Heart left ventricle (tissue), 16 donors: ENCODE measurements around the gene LEP. TPM values are rescaled to one million over a fixed set of nuclear protein-coding genes. Genes with fewer than 3 reads are reported as not detected.

Experiments used
- ATAC-seq, 4 donors: fragments of 200-7000 bp; cut with Tn5 transposase; one replicate each; pipeline ENCODE4 v1.9.1; 2020 to 2022; ENCODE audit warnings: moderate library complexity in 4 of 4, mild to moderate bottlenecking in 3 of 4, moderate number of reproducible peaks in 1 of 4
- DNase-seq, 5 donors: peaks; one replicate each; pipeline ENCODE4 v3.0.0-alpha.2; 2020
- H3K27ac ChIP-seq, 12 donors: fragments of 200-600 bp; sonication (generic) in 4 of 12; one replicate each; pipeline versions ENCODE4 v1.5.0 to v1.8.0; 2016 to 2022; ENCODE audit warnings: mild to moderate bottlenecking in 2 of 12
- H3K27me3 ChIP-seq, 9 donors: fragments of 200-600 bp; sonication (generic) in 2 of 9; one replicate each; pipeline versions ENCODE4 v1.5.1 to v1.8.0; 2016 to 2022; ENCODE audit warnings: mild to moderate bottlenecking in 3 of 9
- H3K36me3 ChIP-seq, 9 donors: fragments of 200-600 bp; sonication (generic) in 2 of 9; one replicate each; pipeline versions ENCODE4 v1.5.0 to v1.8.0; 2018 to 2022; ENCODE audit warnings: mild to moderate bottlenecking in 2 of 9
- H3K4me1 ChIP-seq, 12 donors: fragments of 200-600 bp; sonication (generic) in 4 of 12; one replicate each; pipeline versions ENCODE4 v1.5.0 to v1.8.0; 2016 to 2022; ENCODE audit warnings: mild to moderate bottlenecking in 3 of 12
- H3K4me3 ChIP-seq, 12 donors: fragments of 200-600 bp; sonication (generic) in 4 of 12; one replicate each; pipeline versions ENCODE4 v1.5.0 to v1.8.0; 2017 to 2022; ENCODE audit warnings: mild to moderate bottlenecking in 9 of 12, moderate library complexity in 4 of 12
- H3K9me3 ChIP-seq, 12 donors: fragments of 200-600 bp; sonication (generic) in 4 of 12; one replicate each; pipeline versions ENCODE4 v1.5.0 to v1.8.0; 2016 to 2022; ENCODE audit warnings: mild to moderate bottlenecking in 1 of 12
- POLR2A ChIP-seq, 2 donors: fragments of 450-650 bp; IDR thresholded peaks; one replicate each; pipeline ENCODE4 v1.6.1; 2017; ENCODE audit warnings: antibody characterized with exemption in 2 of 2, mild to moderate bottlenecking in 2 of 2, moderate library complexity in 2 of 2
- whole genome bisulfite sequencing, 4 donors: extraction: QIAGEN DNeasy Blood & Tissue Kit in 2 of 4; methylation state at CpG; one replicate each; pipeline versions ENCODE4 v1.1.5 to v1.1.7; 2013 to 2018; 5-methylcytosine and 5-hydroxymethylcytosine counted together
- intact Hi-C, 10 donors: fragments of 100-400 bp; cut with DNase I; formaldehyde crosslinking; loops; one replicate each; pipeline versions ENCODE4 v1.11.1 to v1.14.2; 2022
- polyA plus RNA-seq, 2 donors: library from polyadenylated mRNA; stranded (reverse); fragments of 200-250 nt; gene quantifications; one replicate each; pipeline ENCODE4 v1.2.3, GENCODE V29; 2013
- total RNA-seq, 9 donors: library from RNA; depleted of rRNA in 2 of 9; stranded (reverse); fragments of >200 nt in 2 of 9; fragmentation: NEBNext Ultra II Directional in 3 of 9; extraction: Animal tissue kit (Norgen Biotek cat#: 25700) in 3 of 9; gene quantifications; one replicate each; pipeline versions ENCODE4 v1.1.0 to v1.2.4, GENCODE V29; 2016 to 2023
- TF ChIP-seq, protein P1 (sequence below), 12 donors: fragments of 200-600 bp; sonication (generic) in 4 of 12; IDR thresholded peaks; one replicate each; pipeline versions ENCODE4 v1.5.0 to v1.8.0; 2018 to 2022; ENCODE audit warnings: antibody characterized with exemption in 12 of 12, mild to moderate bottlenecking in 5 of 12
- donor health status: ischemic (EF 13 %, LVEDD 7.1; RV severe dilation, severe dysfunction).
- donor health status: healthy with polysubstance abuse.
- donor health status: DM: no; HTN: yes; CAD: no.
- donor health status: DM: no; HTN: no; CAD: no.
- donor health status: ischemic (EF 25% LVEDD 6.9; RV normal size, moderate dysfunction).
- donor health status: ischemic (EF 25% LVEDD 5.7; RV mildly dilated, moderate dysfunction).
- donor health status: healthy.
- donor health status: DM: yes; HTN: yes; CAD: no.
- donor health status: ischemic (EF 35%, LVEDD 5.7; RV mildly dilated, moderate dysfunction).
- donor health status: nonischemic (EF 11% LVEDD 7.7; RV severe dilation, severe dysfunction).
- donor health status: DM: yes; HTN: yes; CAD: no.
- donor health status: PGD.
- donor health status: ischemic (EF 29% LVEDD 5.4; RV normal size, mild dysfunction).
- donor health status: nonischemic (EF 23%, LVEDD 6.1; RV moderate dilation, normal function).

The LEP gene
- total and polyA plus RNA-seq, 11 donors = 0.12 to 8.4 (median 0.36) TPM; not detected in 3

DNA sequence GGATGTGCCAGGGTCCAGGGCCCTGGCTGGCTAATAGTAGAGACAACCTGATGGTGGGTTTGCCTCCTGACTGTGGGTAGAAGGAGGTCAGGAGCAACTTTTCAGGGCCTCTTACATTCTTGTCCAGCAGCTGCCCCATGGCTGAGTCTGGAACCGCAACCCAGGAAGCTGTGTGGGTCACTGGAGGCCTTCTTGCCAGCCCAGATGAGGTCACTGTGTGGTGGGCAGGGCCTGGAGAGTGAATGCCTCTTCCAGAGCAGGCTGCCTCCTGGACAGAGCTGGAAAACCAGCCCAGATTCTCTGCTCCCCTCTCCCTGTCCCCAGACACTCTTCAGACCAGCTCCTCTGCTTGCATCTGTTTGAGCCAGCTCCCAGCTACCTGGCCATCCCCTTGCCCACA, 43.5 kb upstream of the LEP start:
- TF ChIP-seq, protein P1, sequence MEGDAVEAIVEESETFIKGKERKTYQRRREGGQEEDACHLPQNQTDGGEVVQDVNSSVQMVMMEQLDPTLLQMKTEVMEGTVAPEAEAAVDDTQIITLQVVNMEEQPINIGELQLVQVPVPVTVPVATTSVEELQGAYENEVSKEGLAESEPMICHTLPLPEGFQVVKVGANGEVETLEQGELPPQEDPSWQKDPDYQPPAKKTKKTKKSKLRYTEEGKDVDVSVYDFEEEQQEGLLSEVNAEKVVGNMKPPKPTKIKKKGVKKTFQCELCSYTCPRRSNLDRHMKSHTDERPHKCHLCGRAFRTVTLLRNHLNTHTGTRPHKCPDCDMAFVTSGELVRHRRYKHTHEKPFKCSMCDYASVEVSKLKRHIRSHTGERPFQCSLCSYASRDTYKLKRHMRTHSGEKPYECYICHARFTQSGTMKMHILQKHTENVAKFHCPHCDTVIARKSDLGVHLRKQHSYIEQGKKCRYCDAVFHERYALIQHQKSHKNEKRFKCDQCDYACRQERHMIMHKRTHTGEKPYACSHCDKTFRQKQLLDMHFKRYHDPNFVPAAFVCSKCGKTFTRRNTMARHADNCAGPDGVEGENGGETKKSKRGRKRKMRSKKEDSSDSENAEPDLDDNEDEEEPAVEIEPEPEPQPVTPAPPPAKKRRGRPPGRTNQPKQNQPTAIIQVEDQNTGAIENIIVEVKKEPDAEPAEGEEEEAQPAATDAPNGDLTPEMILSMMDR (IDR thresholded peaks at IDR 0.05) = no peak
- TF ChIP-seq POLR2A (IDR thresholded peaks at IDR 0.05) = no peak
- Histone ChIP-seq H3K4me3 (no peak overlapping the region), H3K4me1 (peaks cover 0 to 9% (median 4%) of the 10 kb centered on the region in 12 donors), H3K36me3 (no peaks in the 10 kb centered on the region), H3K27ac (no peak overlapping the region), H3K9me3 (peaks cover 0 to 28% (median 16%) of the 10 kb centered on the region in 12 donors), H3K27me3 (peaks cover 7 to 62% (median 23%) of the 10 kb centered on the region in 9 donors)
- 82 to 100% (median 90%) methylated on average over 1 of the region's 1 CpG for WGBS, 4 donors
- intact Hi-C loops = no loop called here
- ATAC-seq (no peak), DNase-seq (no peak)

DNA sequence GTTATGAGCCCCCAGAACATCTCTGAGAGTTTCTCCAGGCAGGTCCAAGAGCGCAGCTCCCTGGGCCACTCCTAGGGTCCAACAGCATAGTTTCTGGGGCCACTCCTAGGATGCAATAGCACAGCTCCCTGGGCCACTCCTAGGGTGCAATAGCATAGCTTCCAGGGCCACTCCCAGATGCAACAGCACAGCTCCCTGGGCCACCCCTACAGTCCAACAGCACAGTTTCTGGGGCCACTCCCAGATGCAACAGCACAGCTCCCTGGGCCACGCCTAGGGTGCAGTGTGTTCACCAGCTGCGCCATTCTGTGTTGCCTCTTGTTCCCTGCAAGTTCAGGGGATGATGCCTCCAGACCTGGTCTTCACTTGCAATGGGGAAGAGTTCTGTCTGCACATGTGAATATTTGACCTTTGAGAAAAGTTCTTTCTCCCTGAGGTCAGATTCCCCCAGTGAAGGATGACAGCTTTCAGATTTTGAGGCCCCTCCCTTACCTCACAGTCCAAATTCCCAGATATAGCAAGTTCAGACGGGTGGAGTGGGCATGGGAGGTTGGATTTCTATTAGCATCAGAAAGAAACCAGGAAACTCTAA, 43.0 kb upstream of the LEP start:
- Histone ChIP-seq H3K4me1 (peaks cover 0 to 13% (median 4%) of the 10 kb centered on the region in 12 donors), H3K27ac (no peak overlapping the region), H3K9me3 (peaks cover 0 to 28% (median 16%) of the 10 kb centered on the region in 12 donors), H3K27me3 (peaks cover 7 to 62% (median 24%) of the 10 kb centered on the region in 9 donors), H3K4me3 (no peak overlapping the region), H3K36me3 (no peaks in the 10 kb centered on the region)
- ATAC-seq (no peak), DNase-seq (no peak)
- 75 to 86% (median 80%) methylated on average over 4 of the region's 4 CpGs for WGBS, 4 donors
- TF ChIP-seq, protein P1 (IDR thresholded peaks at IDR 0.05) = no peak
- no peak for TF ChIP-seq POLR2A (IDR thresholded peaks at IDR 0.05)
- intact Hi-C loops = no loop called here

DNA sequence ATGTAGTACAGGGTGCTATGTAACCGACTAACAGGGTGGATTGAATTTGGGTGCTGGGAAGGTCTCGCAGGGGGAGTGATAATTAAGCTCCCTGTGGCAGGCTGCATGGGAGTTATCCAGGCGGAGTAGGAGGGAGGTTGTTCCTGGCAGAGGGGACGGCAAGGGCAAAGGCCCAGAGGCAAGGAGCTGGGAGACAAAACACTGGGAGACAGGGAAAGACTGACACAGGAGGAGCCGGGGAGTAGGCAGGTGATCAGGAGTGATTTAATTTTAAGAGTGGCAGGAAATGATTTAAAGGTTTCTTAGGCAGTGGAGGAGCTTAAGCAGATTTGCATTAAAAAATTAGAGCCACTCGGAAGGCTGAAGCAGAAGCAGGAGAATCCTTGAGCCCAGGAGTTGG, 40.7 kb upstream of the LEP start:
- intact Hi-C loops = loop anchor here in 6 of 10 donors (5.0 to 10.0 kb wide), 5 partner anchors 63 to 1396 kb away; partner anchors contain the start of gene LRRC4 (in 3 of the 6)
- TF ChIP-seq, protein P1 (IDR thresholded peaks at IDR 0.05) = no peak
- no peak for TF ChIP-seq POLR2A (IDR thresholded peaks at IDR 0.05)
- ATAC-seq (no peak), DNase-seq (no peak)
- Histone ChIP-seq H3K27me3 (peaks cover 7 to 71% (median 24%) of the 10 kb centered on the region in 9 donors), H3K4me3 (no peak overlapping the region), H3K36me3 (no peaks in the 10 kb centered on the region), H3K27ac (no peak overlapping the region), H3K9me3 (peaks cover 0 to 9% (median 2%) of the 10 kb centered on the region in 12 donors), H3K4me1 (peaks cover 0 to 19% (median 5%) of the 10 kb centered on the region in 12 donors)
- WGBS, 4 donors = 77 to 88% (median 79%) methylated on average over 6 of the region's 6 CpGs

DNA sequence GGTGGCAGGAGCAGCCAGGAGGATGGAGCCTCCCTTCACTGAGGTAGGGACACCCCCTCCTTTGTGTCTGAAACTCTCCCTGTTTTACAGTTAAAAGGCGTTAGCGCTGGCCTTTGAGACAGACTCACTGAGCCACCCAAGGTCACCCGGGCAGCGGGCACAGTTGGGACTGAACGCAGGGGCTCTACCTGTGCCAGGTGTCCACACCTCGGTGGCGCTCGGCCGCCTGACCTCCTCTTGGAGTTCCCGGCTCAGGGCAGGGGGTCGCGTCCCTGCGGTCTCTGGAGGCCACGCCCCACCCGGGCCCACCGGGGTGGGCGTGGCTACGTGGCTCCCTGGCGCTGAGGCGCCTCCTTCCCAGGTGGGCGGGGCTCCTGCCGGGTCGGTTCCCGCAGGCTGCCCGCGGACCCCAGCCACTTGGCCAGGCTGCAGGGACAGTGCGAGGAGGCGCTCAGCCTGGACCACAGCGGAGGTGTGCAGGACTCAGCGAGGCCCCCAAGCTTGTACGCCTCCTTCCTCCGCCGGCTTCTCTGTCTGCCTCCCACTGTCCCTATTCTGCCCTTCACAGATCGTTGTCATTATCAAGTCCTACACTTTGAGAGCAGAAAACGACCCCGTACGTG, 39.9 kb upstream of the LEP start:
- DNase-seq = no peak
- Histone ChIP-seq H3K4me1 (peaks cover 0 to 19% (median 5%) of the 10 kb centered on the region in 12 donors), H3K36me3 (no peaks in the 10 kb centered on the region), H3K27ac (no peak overlapping the region), H3K9me3 (peaks cover 0 to 1% (median 0%) of the 10 kb centered on the region in 12 donors), H3K4me3 (peak overlapping the region in 6 of 12 donors; percentile 1 to 34 (median 14)), H3K27me3 (peaks cover 7 to 75% (median 24%) of the 10 kb centered on the region in 9 donors)
- TF ChIP-seq, protein P1 (IDR thresholded peaks at IDR 0.05) = no peak
- TF ChIP-seq POLR2A (IDR thresholded peaks at IDR 0.05) = no peak
- intact Hi-C loops = loop anchor here in 6 of 10 donors (5.0 to 10.0 kb wide), 5 partner anchors 64 to 1396 kb away; partner anchors contain the start of gene LRRC4 (in 3 of the 6)
- no peak for ATAC-seq
- WGBS, 4 donors = 3 to 5% (median 3%) methylated on average over 21 to 37 of the region's 37 CpGs
